HG02943 (cell line): ENCODE results near the gene UGT1A8.

Source experiments
- ATAC-seq: cut with Tn5 transposase; IDR thresholded peaks from one replicate; pipeline ENCODE4 v1.9.1; 2021; ENCODE audit warnings: mild to moderate bottlenecking, low read depth, moderate library complexity; ENCODE audit not compliant: unreplicated experiment

Gene UGT1A8

DNA sequence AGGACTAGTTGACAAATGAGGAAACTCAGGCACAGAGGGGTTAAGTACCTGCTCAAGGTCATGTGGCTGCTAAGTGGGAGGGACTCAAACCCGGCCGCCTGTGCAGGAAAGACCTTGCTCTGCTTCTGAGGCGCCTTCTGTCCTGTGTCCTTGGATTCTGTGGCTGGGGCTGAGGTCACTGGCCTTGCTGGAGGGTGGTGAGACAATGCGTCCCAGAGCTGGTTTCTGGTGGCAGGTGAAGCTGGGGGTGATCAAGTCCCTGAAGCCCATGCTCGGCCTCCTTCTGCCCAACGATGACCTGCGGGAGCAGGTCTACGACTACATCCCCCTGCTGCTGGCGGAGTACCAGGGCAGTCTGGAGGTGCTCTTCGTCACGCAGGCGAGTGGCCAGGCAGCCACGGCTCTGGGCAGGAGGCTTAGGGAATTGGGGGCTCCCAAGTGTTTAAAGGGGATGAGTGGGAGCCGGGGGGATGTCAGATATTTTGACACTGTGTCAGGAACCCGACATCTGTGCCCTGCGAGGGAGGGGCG is 176.8 kb downstream of the UGT1A8 start:
- no peak for ATAC-seq

DNA sequence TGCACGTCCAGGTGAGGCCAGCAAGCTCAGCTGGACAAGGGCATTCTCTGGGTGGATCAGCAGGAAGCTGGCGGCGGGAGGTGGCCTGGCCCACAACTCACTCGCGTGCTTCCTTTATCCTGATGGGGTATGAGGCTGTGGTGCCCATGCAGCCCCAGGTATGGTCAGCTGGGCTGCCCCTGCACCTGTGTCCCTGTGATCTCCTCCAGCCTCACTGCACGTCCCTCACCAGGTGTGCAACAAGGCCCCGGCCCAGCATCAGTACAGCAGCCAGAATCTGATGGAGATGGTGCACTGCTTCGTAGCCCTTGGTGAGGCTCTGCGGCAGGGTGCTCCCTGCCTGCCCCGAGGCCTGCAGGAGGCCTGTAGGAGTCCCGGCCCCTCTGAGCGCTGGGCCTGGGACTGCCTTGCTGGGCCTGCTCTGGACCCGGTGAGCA is 178.3 kb downstream of the UGT1A8 start:
- ATAC-seq, result no peak

DNA sequence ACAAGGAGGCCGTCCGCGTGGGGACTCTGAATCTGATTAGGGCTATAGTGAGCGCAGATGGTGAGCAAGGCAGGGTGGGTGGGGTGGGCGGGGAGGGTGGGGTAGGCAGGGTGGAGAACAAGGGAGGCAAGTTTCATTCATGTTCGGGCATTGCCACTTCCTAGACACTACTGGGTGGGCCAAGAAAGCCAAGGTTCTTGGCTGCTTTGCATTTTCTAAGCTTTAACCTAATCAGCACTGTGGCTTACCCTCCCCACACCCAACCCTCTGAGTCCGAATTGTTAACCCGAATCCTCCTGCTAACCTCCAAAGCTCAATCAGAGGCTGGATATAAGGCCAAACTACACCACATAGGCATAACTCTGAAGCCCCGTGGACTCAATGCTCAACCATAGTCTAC is 178.8 kb downstream of the UGT1A8 start:
- ATAC-seq, result no peak

DNA sequence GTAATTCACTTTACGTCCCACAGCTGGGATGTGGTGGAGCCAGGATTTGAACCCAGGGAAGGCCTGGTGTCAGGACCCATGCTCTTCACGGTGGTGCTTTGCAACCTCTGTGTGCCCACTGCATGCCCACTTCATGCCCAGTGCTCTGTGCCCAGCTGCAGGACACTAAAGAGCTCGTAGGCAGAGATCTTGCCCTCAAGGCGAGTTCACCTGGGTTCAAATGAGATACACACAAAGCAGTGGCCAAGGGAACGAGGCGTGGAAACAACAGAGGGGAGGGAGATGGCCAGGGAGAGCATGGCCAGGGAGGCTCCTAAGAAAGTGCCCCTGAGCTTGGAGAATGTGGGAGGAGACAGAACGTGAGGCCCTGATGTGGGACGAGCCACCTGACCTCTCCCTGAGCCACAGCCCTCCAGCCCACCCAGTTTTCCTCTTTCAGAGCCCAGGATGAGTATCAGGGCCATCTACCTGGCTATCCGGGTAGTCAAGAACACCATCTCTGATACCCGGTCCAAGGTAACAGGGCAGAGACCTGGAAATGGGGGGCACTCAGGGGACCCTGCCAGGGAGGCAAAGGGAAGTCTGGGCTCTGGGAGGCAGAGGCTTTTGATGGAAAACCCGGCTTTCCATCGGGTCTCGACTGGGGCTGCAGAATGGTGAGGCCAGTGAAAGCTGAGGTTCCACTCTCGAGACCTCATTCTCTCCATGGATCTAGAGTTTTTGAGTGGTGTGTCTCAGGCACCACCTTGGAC is 181.1 kb downstream of the UGT1A8 start:
- ATAC-seq, result no peak

DNA sequence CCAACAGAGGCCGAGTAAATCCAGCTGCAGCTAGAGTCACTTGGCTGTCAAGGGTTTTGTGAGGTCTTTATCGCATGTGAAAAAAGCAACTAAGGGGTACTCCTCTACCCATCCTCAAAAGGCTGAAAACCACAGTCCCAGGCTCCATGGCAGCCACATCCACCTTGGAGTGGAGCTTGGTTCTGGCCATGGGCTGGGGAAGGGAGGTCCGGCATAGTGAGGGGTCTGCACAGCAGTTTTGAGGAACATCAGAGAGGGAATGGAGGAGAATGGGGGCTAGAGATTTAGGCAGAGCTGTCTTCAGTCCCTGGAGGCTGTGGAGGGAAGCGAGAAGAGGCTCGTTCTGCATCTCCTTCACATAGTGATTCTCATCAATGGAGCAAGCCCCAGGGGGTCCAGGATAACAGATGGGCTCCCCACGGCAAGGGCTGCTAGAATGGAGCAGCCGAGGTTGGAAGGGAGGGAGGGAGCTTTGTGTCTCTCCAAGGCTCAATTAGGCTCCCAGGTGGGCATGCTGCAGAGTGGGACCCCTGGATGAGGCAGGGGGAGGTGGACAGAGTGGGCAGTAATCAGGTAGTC is 181.7 kb downstream of the UGT1A8 start:
- no peak for ATAC-seq

DNA sequence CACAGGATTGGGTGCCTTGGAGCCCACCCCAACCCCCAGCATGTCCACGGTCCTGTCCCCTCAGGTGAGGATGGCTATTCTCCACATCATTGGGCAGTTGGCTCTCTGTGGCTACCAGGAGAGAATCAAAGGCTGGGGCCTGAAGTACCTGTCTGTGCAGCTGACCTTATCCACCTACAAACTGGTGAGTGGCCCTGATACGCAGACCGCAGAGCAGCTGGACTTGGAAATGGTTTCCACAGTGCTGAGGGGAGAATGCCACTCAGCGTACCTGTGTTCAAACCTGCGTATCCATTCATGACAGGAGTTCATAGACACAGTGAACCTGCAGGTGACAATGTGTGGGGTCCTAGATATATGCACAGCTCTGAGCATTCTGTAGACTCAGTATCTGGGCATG is 182.3 kb downstream of the UGT1A8 start:
- ATAC-seq, result no peak

DNA sequence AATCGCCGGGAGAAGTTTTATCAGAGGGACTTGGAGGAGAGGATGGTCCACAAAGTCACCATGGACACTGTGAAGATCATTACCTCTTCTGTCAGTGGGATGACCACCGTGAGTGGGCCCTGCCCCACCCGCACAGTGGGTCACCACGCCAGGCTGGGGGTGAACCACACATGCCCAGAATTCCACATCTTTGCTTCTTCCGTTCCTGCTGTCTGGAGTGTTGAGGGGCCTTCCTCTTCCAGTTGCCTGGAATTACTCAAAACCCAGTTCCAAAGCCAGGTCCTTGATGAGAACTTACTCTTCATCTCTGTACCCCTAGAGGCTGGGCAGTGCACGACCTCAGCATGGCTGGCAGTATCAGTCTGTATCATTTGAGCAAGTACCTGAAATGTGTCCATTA is 182.8 kb downstream of the UGT1A8 start:
- no peak for ATAC-seq

DNA sequence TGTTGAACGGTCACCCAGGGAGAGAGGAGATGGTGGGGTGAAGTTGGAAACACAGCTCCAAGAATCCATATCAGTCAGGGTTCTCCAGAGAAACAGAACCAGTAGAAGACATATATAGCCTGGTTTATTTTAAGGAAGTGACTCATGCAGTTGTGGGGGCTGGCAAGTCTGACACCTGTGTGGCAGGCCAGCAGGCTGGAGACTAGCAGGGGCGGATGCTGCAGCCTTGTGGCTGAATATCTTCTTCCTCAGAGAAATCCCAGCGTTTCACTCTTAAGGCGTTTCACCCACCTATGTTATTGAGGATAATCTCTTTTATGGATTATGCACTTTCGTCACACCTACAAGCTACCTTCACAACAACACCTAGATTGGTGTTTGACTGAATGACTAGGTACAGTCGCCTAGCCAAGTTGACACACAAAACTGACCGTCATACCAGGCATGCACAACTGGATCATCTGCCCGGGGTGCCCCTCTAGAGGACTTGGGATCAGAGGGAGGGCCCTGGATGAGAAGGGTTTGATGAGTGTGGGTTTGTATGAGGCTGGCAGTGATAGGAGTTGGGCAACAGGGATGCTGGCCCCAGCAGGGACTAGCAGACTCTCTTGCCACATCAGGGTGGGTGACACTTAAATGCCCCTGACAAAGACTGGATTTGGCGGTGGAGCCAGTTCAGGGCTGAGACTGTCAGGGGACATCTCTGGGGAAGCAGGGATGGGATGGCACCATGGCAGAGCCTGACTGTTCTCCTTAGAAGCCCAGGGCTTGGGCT is 184.1 kb downstream of the UGT1A8 start:
- ATAC-seq, result no peak

DNA sequence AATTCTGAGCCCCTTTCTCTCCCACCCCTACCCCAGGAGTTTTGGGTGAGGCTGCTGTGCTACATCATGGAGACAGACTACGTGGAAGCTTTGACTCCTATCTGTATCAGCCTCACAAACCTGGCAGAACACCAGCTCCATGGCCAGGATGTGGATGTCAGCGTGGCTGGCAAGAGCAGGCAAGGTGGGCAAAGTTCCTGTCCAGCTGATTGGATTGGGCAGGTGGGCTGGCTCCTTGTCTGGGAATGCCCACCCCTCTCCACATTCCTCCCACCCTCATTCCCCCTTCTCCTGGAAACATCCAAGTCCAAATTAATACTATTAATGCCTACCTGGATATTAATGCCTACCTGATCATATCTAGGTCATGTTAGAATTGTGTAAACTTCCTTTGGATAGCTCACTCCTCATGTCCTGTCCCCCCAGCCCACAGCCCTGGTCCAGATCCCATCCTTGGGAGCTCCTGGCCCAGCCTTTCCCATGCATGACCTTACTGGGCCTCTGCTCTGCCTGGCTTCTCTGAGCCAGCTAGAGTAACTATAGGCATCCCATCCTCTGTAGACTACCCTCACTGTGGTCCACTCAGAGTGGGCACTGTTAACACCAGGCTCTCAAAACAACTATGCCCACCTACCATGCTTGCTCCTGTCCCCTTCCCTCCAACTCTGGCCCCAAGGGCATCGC is 184.8 kb downstream of the UGT1A8 start:
- no peak for ATAC-seq

DNA sequence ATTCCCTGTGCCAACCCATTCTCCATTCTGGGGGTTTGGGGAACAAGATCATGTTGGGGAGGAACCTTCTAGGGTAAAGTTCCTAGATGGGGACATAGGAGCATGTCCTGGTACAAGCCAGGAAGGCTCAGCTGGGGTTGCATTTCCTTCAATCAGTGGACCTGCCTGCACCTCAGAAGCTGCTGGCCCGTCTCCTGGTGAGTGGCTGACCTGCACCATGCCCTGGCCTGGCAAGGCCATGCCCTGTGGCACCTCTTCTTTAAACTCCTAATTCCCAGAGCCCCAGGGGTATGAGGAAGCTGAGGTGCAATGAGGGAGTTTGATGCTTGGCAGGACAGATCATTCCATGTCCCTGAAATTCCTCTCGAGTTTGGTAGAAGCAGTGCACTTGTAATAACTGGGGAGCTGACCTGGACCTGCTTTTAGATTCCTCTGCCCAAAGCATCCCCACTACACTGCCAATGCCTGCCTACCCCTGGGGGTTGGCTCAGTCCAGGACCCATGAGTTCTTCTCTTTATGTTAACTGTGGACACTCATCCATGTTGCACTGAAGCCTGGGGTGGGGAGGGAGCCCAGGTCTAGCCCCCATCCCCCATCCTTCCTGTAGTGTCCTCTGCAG is 186.0 kb downstream of the UGT1A8 start:
- no peak for ATAC-seq

DNA sequence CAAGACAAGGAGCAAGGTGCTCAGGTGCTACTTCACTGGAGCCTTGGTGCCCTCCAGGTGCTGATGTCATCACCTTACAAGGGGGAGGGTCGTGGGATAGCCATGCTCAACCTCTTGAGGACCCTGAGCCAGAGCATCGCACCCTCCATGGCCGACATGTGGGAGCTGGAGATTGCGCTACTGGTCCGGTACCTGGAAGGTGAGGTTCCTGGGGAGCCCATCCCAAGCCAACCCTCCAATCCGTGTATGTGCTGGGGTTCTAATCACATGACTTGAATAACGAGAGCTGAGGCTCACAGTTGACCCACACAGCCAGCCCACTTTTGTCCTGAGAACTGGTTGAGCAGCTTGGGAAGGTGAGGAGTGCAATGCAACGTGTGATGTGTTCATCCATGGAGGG is 186.6 kb downstream of the UGT1A8 start:
- no peak for ATAC-seq

DNA sequence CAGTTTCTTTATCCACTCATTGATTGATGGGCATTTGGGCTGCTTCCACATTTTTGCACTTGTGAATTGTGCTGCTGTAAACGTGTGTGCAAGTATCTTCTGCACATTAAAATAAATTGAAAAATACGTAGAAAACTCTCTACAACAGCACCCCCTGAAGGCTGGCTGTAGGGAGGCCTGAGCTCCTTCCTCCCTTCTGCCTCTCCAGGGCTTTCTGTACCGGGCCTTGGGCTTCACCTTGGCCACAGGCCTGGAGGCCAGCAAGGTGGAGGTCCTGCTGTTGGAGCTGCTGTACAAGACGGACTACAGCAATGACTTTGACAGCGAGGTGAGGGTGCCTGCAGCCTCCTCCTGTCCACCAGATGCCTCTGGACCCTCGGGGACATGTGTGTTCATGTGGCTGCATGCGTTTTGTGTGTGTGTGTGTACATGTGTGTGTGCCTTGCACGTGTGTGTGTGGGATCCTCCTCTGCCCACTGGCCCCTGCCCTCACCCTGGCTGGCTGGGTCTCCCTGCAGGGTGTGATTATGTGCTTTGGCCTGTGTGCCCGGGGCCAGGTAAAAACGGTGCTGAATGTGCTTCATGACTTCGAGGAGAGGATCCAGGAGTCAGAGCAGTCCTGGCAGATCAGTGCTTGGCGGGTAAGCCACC is 189.9 kb downstream of the UGT1A8 start:
- ATAC-seq, result no peak

DNA sequence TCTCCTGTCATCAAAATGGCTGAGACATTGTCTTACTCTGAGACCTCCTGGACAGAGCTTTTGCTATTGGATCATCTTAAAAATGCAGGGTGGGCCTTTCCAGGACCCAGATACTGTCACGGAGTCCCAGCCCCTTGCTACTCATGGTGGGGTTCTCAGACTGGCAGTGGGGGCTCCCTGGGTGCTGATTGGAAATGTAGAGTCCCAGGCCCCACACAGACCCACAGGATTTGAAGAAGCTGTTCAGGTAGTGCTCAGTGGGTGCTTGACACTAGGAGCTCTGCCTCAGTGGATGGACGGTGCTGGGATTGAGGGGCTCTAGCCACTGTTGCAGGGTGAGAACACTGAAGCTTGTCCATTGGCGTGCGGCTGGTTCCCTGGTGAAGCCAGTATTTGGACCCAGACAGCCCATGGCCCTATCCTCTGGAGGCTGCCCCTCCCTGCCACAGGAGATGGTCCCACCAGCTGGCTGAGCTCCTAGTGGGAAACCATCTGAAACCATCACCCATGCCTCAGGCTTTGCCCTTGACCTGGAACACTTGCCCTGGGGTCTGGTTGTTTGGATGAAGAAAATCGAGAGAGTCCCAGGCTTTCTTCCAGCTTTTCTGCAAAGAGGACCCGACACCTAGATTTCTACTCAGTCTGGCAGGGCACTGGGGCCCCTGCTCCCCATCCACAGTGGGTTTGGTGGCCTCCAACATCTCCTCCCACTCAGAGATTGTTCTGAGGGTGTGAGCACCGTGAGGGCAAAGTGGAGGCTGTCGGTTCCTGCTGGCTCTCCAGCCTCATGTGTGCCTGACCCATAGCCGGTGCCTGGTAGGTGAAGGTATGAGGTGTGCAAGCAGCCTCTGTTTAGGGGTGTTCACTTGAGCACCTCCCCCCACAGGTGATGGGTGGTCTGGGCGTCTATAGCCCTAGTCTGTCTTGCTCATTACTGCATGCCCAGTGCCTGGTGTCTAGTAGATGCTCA is 190.8 kb downstream of the UGT1A8 start:
- no peak for ATAC-seq

DNA sequence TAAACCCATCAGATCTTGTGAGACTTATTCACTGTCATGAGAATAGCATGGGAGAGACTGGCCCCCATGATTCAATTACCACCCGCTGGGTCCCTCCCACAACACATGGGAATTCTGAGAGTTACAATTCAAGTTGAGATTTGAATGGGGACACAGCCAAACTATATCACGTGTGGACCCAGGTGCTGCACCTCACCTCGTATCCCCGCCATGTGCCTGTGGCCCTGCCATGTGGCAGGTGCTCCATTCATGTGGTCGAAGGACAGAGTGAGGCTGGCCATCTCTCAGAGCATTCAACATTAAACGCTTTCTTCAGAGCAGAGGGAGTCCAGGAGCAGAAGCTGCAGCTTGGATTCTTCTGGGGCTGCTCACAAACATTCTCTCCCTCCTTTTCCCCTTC is 193.0 kb downstream of the UGT1A8 start:
- no peak for ATAC-seq

DNA sequence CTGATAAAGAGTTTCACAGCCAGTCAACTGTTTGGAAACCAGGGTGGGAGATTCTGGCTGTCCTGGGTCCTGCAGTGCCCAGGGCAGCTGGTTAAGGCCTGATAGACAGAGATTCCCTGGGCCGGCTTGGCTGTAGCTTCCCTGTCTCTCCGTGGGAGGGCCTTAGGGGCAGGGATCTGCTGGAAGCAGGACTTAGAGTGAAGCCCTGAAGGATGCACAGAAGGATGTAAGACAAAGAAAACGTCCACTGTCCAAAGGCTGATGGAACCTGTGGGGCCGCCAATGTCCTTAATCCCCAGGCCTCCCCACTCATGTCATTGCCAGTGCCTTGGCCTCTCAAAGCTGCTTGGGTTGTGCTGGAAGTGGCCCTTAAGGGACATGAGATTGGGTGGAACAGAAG is 193.7 kb downstream of the UGT1A8 start:
- ATAC-seq, result no peak

DNA sequence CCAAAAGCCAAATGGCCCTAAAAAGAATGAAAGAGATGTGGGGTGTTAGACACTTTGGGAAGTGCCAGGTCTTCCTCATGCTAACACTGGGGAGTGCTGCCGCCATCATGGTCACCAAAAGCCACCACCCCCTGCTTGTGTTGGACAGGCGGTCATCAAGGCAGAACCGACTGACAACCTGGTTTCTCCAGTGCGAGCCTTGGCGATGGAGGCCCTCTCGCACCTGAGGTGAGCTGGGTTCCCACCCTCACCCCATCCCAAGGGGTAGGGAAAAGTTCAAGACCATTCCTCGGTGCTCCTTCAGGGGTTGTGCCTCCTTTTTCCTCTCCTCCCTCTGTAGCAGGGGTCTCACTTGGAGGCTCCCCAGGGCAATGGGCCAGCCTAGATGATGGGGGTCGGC is 194.3 kb downstream of the UGT1A8 start:
- no peak for ATAC-seq

DNA sequence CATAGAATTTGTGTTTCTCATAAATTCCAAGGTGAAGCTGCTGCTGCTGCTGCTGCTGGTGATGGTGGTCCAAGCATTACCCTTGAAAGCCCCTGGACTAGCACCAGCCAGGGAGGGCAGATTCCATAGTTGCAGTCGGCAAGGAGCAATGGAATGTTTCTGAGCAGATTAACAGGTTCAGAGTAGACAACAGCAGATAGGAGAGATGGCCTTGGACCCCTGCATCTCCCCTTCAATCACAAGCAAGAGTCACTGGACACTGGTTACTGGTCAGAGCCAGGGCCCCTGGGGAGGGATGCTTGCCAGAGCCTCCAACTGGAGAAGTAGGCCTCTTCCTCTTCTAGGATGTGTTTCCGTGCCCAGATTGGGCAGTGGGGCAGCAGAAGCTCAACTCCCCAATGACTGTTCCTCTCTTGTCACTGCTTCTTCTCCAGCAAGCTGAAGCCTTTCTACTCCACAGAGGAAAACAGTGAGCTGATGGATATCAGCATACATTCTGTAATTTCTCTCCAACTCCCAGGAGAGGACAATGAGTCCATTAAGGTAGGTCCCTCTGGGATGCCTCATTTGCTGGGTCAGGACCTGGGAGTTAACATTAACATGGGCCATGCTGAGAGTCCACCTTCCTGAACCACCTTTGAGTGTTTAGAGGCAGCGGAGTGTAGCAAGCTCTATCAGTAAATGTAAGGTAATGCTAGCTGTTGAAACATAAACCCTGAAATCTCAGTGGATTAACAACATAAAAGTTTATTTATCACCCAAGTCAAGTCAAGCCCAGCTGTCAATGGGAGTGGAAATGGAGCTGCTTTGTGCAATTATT is 196.0 kb downstream of the UGT1A8 start:
- no peak for ATAC-seq
